ENCODE results near the gene EYA3.

EYA3 gene

GRCh38 chr1:28036431-28036830, 52.0 kb downstream of the EYA3 start:
- H3K79me2 ChIP-seq (ENCODE audit: control insufficient read depth, insufficient read depth, low read length): no peaks in the 10 kb centered on the region

GRCh38 chr1:28035420-28035819, 53.0 kb downstream of the EYA3 start:
- H3K9ac ChIP-seq (ENCODE audit: low read length): no peak overlapping the region
- H3K4me3 ChIP-seq (ENCODE audit: low read length): no peak overlapping the region

More at GRCh38 chr1:28036431-28036830, 52.0 kb downstream of the EYA3 start:
- H3K27ac ChIP-seq (ENCODE audit: low read depth, low read length): no peak overlapping the region
- no peaks in the 10 kb centered on the region for H3K27me3 ChIP-seq (ENCODE audit: insufficient read depth, low read length, poor library complexity)
- no peaks in the 10 kb centered on the region for H3K79me1 ChIP-seq (ENCODE audit: low read length)
- no peak overlapping the region for H3K18ac ChIP-seq (ENCODE audit: low read length)
- H3K36me3 ChIP-seq (ENCODE audit: control insufficient read depth, insufficient read depth, low read length): peaks cover 1% of the 10 kb centered on the region
- H2BK120ac ChIP-seq (ENCODE audit: low read depth, low read length): no peak overlapping the region
- no peak overlapping the region for H2BK15ac ChIP-seq (replicated peaks; ENCODE audit: low read depth)
- no peak overlapping the region for H3K56ac ChIP-seq (ENCODE audit: low read length)
- no peak overlapping the region for H4K8ac ChIP-seq (ENCODE audit: low read depth, low read length)
- no peak overlapping the region for H3K23ac ChIP-seq (ENCODE audit: low read length)
- no peak overlapping the region for H3K4me3 ChIP-seq (ENCODE audit: low read length)
- no peak overlapping the region for H4K5ac ChIP-seq (ENCODE audit: low read length)
- DNase-seq: no peak
- no peak overlapping the region for H3K4me2 ChIP-seq (ENCODE audit: low read length)
- H3K4ac ChIP-seq (ENCODE audit: low read depth, low read length): no peak overlapping the region
- WGBS (ENCODE audit: extremely low coverage, insufficient coverage, low lambda C conversion rate): no CpG with 5 or more reads among the region's 2 CpGs
- H2BK5ac ChIP-seq (ENCODE audit: low read length): no peak overlapping the region
- H3K4me1 ChIP-seq (ENCODE audit: control insufficient read depth, low read depth, low read length): no peaks in the 10 kb centered on the region
- H3K9ac ChIP-seq (ENCODE audit: low read length): no peak overlapping the region
- no peak overlapping the region for H2AK5ac ChIP-seq (ENCODE audit: low read length)

GRCh38 chr1:28032281-28032680, 56.1 kb downstream of the EYA3 start:
- H3K23ac ChIP-seq (ENCODE audit: low read length): no peak overlapping the region
- H3K4me1 ChIP-seq (ENCODE audit: control insufficient read depth, low read depth, low read length): no peaks in the 10 kb centered on the region
- H3K4me3 ChIP-seq (ENCODE audit: low read length): no peak overlapping the region
- no peak overlapping the region for H3K4me2 ChIP-seq (ENCODE audit: low read length)
- no peak overlapping the region for H3K27ac ChIP-seq (ENCODE audit: low read depth, low read length)
- no peak overlapping the region for H4K5ac ChIP-seq (ENCODE audit: low read length)
- no peak overlapping the region for H2BK15ac ChIP-seq (replicated peaks; ENCODE audit: low read depth)
- no peak for DNase-seq
- no peak overlapping the region for H3K4ac ChIP-seq (ENCODE audit: low read depth, low read length)
- H4K8ac ChIP-seq (ENCODE audit: low read depth, low read length): no peak overlapping the region
- no peaks in the 10 kb centered on the region for H3K79me2 ChIP-seq (ENCODE audit: control insufficient read depth, insufficient read depth, low read length)
- no peaks in the 10 kb centered on the region for H3K27me3 ChIP-seq (ENCODE audit: insufficient read depth, low read length, poor library complexity)
- no peak overlapping the region for H2AK5ac ChIP-seq (ENCODE audit: low read length)
- H3K18ac ChIP-seq (ENCODE audit: low read length): no peak overlapping the region
- no peak overlapping the region for H2BK5ac ChIP-seq (ENCODE audit: low read length)
- H2BK120ac ChIP-seq (ENCODE audit: low read depth, low read length): no peak overlapping the region
- H3K9ac ChIP-seq (ENCODE audit: low read length): no peak overlapping the region
- no peak overlapping the region for H3K56ac ChIP-seq (ENCODE audit: low read length)
- H3K36me3 ChIP-seq (ENCODE audit: control insufficient read depth, insufficient read depth, low read length): no peaks in the 10 kb centered on the region
- H3K79me1 ChIP-seq (ENCODE audit: low read length): no peaks in the 10 kb centered on the region

More at GRCh38 chr1:28035420-28035819, 53.0 kb downstream of the EYA3 start:
- Histone ChIP-seq H3K4ac (ENCODE audit: low read depth, low read length) (no peak overlapping the region), H3K18ac (ENCODE audit: low read length) (no peak overlapping the region), H3K79me2 (ENCODE audit: control insufficient read depth, insufficient read depth, low read length) (no peaks in the 10 kb centered on the region), H2BK15ac (replicated peaks; ENCODE audit: low read depth) (no peak overlapping the region), H3K4me1 (ENCODE audit: control insufficient read depth, low read depth, low read length) (no peaks in the 10 kb centered on the region), H3K36me3 (ENCODE audit: control insufficient read depth, insufficient read depth, low read length) (peaks cover 1% of the 10 kb centered on the region), H4K8ac (ENCODE audit: low read depth, low read length) (no peak overlapping the region), H3K27ac (ENCODE audit: low read depth, low read length) (no peak overlapping the region), H2BK120ac (ENCODE audit: low read depth, low read length) (no peak overlapping the region), H4K5ac (ENCODE audit: low read length) (no peak overlapping the region), H3K79me1 (ENCODE audit: low read length) (no peaks in the 10 kb centered on the region), H3K23ac (ENCODE audit: low read length) (no peak overlapping the region), H2BK5ac (ENCODE audit: low read length) (no peak overlapping the region), H2AK5ac (ENCODE audit: low read length) (no peak overlapping the region), H3K56ac (ENCODE audit: low read length) (no peak overlapping the region), H3K27me3 (ENCODE audit: insufficient read depth, low read length, poor library complexity) (no peaks in the 10 kb centered on the region), H3K4me2 (ENCODE audit: low read length) (no peak overlapping the region)
- no CpG with 5 or more reads among the region's 4 CpGs for WGBS (ENCODE audit: extremely low coverage, insufficient coverage, low lambda C conversion rate)
- no peak for DNase-seq

- Histone ChIP-seq H2BK120ac (ENCODE audit: low read depth, low read length) (no peak overlapping the region), H3K79me1 (ENCODE audit: low read length) (no peaks in the 10 kb centered on the region), H2BK15ac (replicated peaks; ENCODE audit: low read depth) (no peak overlapping the region), H3K79me2 (ENCODE audit: control insufficient read depth, insufficient read depth, low read length) (no peaks in the 10 kb centered on the region), H3K18ac (ENCODE audit: low read length) (no peak overlapping the region), H3K27ac (ENCODE audit: low read depth, low read length) (no peak overlapping the region), H3K23ac (ENCODE audit: low read length) (no peak overlapping the region), H4K8ac (ENCODE audit: low read depth, low read length) (no peak overlapping the region), H3K36me3 (ENCODE audit: control insufficient read depth, insufficient read depth, low read length) (no peaks in the 10 kb centered on the region), H4K5ac (ENCODE audit: low read length) (no peak overlapping the region), H3K56ac (ENCODE audit: low read length) (no peak overlapping the region), H2BK5ac (ENCODE audit: low read length) (no peak overlapping the region), H3K4me1 (ENCODE audit: control insufficient read depth, low read depth, low read length) (no peaks in the 10 kb centered on the region), H3K4ac (ENCODE audit: low read depth, low read length) (no peak overlapping the region), H3K27me3 (ENCODE audit: insufficient read depth, low read length, poor library complexity) (no peaks in the 10 kb centered on the region), H3K9ac (ENCODE audit: low read length) (no peak overlapping the region), H3K4me3 (ENCODE audit: low read length) (no peak overlapping the region), H2AK5ac (ENCODE audit: low read length) (no peak overlapping the region), H3K4me2 (ENCODE audit: low read length) (no peak overlapping the region)
- DNase-seq: no peak
These were observed 57.2 kb downstream of the EYA3 start for GRCh38 chr1:28031173-28031572.

GRCh38 chr1:28028873-28029654, 59.3 kb downstream of the EYA3 start:
- H3K27ac ChIP-seq (ENCODE audit: low read depth, low read length): no peak overlapping the region

GRCh38 chr1:28027660-28028059, 60.8 kb downstream of the EYA3 start:
- Histone ChIP-seq H4K5ac (ENCODE audit: low read length) (no peak overlapping the region), H3K56ac (ENCODE audit: low read length) (no peak overlapping the region), H3K23ac (ENCODE audit: low read length) (no peak overlapping the region), H3K18ac (ENCODE audit: low read length) (no peak overlapping the region), H2BK15ac (replicated peaks; ENCODE audit: low read depth) (no peak overlapping the region), H3K36me3 (ENCODE audit: control insufficient read depth, insufficient read depth, low read length) (no peaks in the 10 kb centered on the region), H2BK120ac (ENCODE audit: low read depth, low read length) (no peak overlapping the region), H3K4ac (ENCODE audit: low read depth, low read length) (no peak overlapping the region), H3K4me3 (ENCODE audit: low read length) (no peak overlapping the region), H3K4me1 (ENCODE audit: control insufficient read depth, low read depth, low read length) (no peaks in the 10 kb centered on the region), H3K4me2 (ENCODE audit: low read length) (no peak overlapping the region), H2AK5ac (ENCODE audit: low read length) (no peak overlapping the region), H3K79me1 (ENCODE audit: low read length) (no peaks in the 10 kb centered on the region), H2BK5ac (ENCODE audit: low read length) (no peak overlapping the region), H3K9ac (ENCODE audit: low read length) (no peak overlapping the region), H3K27me3 (ENCODE audit: insufficient read depth, low read length, poor library complexity) (no peaks in the 10 kb centered on the region), H4K8ac (ENCODE audit: low read depth, low read length) (no peak overlapping the region), H3K79me2 (ENCODE audit: control insufficient read depth, insufficient read depth, low read length) (no peaks in the 10 kb centered on the region), H3K27ac (ENCODE audit: low read depth, low read length) (no peak overlapping the region)
- DNase-seq: no peak

More at GRCh38 chr1:28028873-28029654, 59.3 kb downstream of the EYA3 start:
- Histone ChIP-seq H3K9ac (ENCODE audit: low read length) (no peak overlapping the region), H3K23ac (ENCODE audit: low read length) (no peak overlapping the region), H3K56ac (ENCODE audit: low read length) (no peak overlapping the region), H3K4ac (ENCODE audit: low read depth, low read length) (no peak overlapping the region), H3K4me3 (ENCODE audit: low read length) (no peak overlapping the region), H4K5ac (ENCODE audit: low read length) (no peak overlapping the region), H3K79me2 (ENCODE audit: control insufficient read depth, insufficient read depth, low read length) (no peaks in the 10 kb centered on the region), H3K18ac (ENCODE audit: low read length) (no peak overlapping the region), H3K4me2 (ENCODE audit: low read length) (no peak overlapping the region), H4K8ac (ENCODE audit: low read depth, low read length) (no peak overlapping the region), H3K79me1 (ENCODE audit: low read length) (no peaks in the 10 kb centered on the region), H2AK5ac (ENCODE audit: low read length) (no peak overlapping the region), H3K36me3 (ENCODE audit: control insufficient read depth, insufficient read depth, low read length) (no peaks in the 10 kb centered on the region), H3K27me3 (ENCODE audit: insufficient read depth, low read length, poor library complexity) (no peaks in the 10 kb centered on the region), H3K4me1 (ENCODE audit: control insufficient read depth, low read depth, low read length) (no peaks in the 10 kb centered on the region), H2BK120ac (ENCODE audit: low read depth, low read length) (no peak overlapping the region), H2BK5ac (ENCODE audit: low read length) (no peak overlapping the region), H2BK15ac (replicated peaks; ENCODE audit: low read depth) (no peak overlapping the region)
- no CpG with 5 or more reads among the region's 3 CpGs for WGBS (ENCODE audit: extremely low coverage, insufficient coverage, low lambda C conversion rate)
- DNase-seq: no peak
